ENCODE data around the gene HMHB1.

- TF ChIP-seq POLR2A (IDR thresholded peaks at IDR 0.05; ENCODE audit: low read depth, low read length), result no peak
- TF ChIP-seq TAF1 (IDR thresholded peaks at IDR 0.05; ENCODE audit: borderline replicate concordance, low read depth, low read length), result no peak
- TF ChIP-seq POLR2AphosphoS5 (IDR thresholded peaks at IDR 0.05; ENCODE audit: low read depth, low read length), result no peak
These were observed 16.7 kb downstream of the HMHB1 start for GRCh38 chr5:143828710-143829109.

Measured in GM12892 (cell line).